ENCODE measurements around the gene MT1E.

DNA sequence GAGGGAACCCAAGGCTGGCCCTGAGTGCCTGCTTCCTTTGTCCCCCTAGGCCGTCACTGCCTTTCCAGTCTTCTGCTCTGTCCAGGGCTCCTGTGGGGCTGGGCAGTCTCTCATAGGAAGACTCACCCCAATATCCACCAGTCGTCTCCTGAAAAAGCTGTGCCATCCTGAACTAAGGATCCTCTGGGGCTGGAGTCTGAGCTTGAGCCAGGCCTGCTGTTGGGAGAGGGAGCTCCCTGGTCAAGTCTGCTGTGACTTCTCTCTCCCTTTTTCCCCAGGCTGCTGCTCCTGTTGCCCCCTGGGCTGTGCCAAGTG, 45.0 kb downstream of the MT1E start:
- TF ChIP-seq ZNF263 (CRISPR knock-in tag; IDR thresholded peaks at IDR 0.05; ENCODE audit: low read depth) (no peak), ZNF512 (CRISPR knock-in tag; IDR thresholded peaks at IDR 0.05; ENCODE audit: borderline replicate concordance) (no peak), NR2C2 (CRISPR knock-in tag; IDR thresholded peaks at IDR 0.05) (no peak), IRF1 (CRISPR knock-in tag; IDR thresholded peaks at IDR 0.05) (no peak), EMX1 (CRISPR knock-in tag; IDR thresholded peaks at IDR 0.05) (no peak), PRRX2 (CRISPR knock-in tag; IDR thresholded peaks at IDR 0.05) (no peak)
- TF ChIP-seq, protein P1, sequence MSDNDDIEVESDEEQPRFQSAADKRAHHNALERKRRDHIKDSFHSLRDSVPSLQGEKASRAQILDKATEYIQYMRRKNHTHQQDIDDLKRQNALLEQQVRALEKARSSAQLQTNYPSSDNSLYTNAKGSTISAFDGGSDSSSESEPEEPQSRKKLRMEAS (CRISPR knock-in tag; IDR thresholded peaks at IDR 0.05) = no peak
- TF ChIP-seq, protein P2, sequence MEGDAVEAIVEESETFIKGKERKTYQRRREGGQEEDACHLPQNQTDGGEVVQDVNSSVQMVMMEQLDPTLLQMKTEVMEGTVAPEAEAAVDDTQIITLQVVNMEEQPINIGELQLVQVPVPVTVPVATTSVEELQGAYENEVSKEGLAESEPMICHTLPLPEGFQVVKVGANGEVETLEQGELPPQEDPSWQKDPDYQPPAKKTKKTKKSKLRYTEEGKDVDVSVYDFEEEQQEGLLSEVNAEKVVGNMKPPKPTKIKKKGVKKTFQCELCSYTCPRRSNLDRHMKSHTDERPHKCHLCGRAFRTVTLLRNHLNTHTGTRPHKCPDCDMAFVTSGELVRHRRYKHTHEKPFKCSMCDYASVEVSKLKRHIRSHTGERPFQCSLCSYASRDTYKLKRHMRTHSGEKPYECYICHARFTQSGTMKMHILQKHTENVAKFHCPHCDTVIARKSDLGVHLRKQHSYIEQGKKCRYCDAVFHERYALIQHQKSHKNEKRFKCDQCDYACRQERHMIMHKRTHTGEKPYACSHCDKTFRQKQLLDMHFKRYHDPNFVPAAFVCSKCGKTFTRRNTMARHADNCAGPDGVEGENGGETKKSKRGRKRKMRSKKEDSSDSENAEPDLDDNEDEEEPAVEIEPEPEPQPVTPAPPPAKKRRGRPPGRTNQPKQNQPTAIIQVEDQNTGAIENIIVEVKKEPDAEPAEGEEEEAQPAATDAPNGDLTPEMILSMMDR (IDR thresholded peaks at IDR 0.05) = no peak

Measured in WTC11 (cell line).